ELR (cell line): ENCODE data around the gene SMC3.

Experiments
- DNase-seq: peaks from one replicate; pipeline ENCODE4 v3.0.0-alpha.2; 2015; ENCODE audit warnings: low read depth

SMC3 gene

GRCh38 chr10:110544958-110545537, 22.4 kb upstream of the SMC3 start:
- no peak for DNase-seq

- DNase-seq = no peak
These were observed 21.4 kb upstream of the SMC3 start for GRCh38 chr10:110546077-110546476.

GRCh38 chr10:110546499-110547110, 20.9 kb upstream of the SMC3 start:
- DNase-seq = no peak

GRCh38 chr10:110547139-110547761, 20.2 kb upstream of the SMC3 start:
- DNase-seq = peak; percentile 86

GRCh38 chr10:110548002-110548401, 19.5 kb upstream of the SMC3 start:
- DNase-seq = no peak

GRCh38 chr10:110549211-110549610, 18.3 kb upstream of the SMC3 start:
- no peak for DNase-seq

- DNase-seq = no peak
These were observed 13.6 kb upstream of the SMC3 start for GRCh38 chr10:110553905-110554304.

GRCh38 chr10:110556296-110556695, 11.2 kb upstream of the SMC3 start:
- no peak for DNase-seq

GRCh38 chr10:110556969-110557601, 10.4 kb upstream of the SMC3 start:
- DNase-seq = peak; percentile 79

- no peak for DNase-seq
These were observed 9.5 kb upstream of the SMC3 start for GRCh38 chr10:110558041-110558440.

- DNase-seq = no peak
These were observed 7.5 kb upstream of the SMC3 start for GRCh38 chr10:110560012-110560411.

- no peak for DNase-seq
These were observed 6.2 kb upstream of the SMC3 start for GRCh38 chr10:110561292-110561691.

- no peak for DNase-seq
These were observed 5.1 kb upstream of the SMC3 start for GRCh38 chr10:110562348-110562747.

GRCh38 chr10:110563132-110563531, 4.4 kb upstream of the SMC3 start:
- DNase-seq = no peak

- peak; percentile 23 for DNase-seq
These were observed 859 bp upstream of the SMC3 start for GRCh38 chr10:110566472-110567200.

GRCh38 chr10:110568055-110568735, 700 bp downstream of the SMC3 start:
- peak; percentile 57 for DNase-seq

- DNase-seq = no peak
These were observed 1.6 kb downstream of the SMC3 start for GRCh38 chr10:110569122-110569521.

GRCh38 chr10:110569736-110570135, 2.2 kb downstream of the SMC3 start:
- no peak for DNase-seq

- no peak for DNase-seq
These were observed 3.7 kb downstream of the SMC3 start for GRCh38 chr10:110571093-110571743.

- DNase-seq = no peak
These were observed 5.4 kb downstream of the SMC3 start for GRCh38 chr10:110572862-110573261.

- no peak for DNase-seq
These were observed 6.9 kb downstream of the SMC3 start for GRCh38 chr10:110574420-110574819.
